Left renal cortex interstitium (tissue), 4 donors: ENCODE data around the gene RPLP1. TPM values are rescaled to one million over a fixed set of nuclear protein-coding genes. Genes with fewer than 3 reads are reported as not detected.

ENCODE experiments used
- DNase-seq, 4 donors: peaks; one replicate each; pipeline ENCODE4 v3.0.0-alpha.2; 2013; ENCODE audit warnings: low read depth in 4 of 4, low spot score in 2 of 4, missing footprints in 1 of 4
- polyA plus RNA-seq, 4 donors: library from polyadenylated mRNA; unstranded; fragments of 120-200 nt; gene quantifications; one replicate each; pipeline ENCODE4 v1.2.1, GENCODE V29; 2013; ENCODE audit not compliant: insufficient read length in 4 of 4

RPLP1 gene
- polyA plus RNA-seq, 4 donors, result 1,373 to 2,111 (median 1,632) TPM

- DNase-seq, result no peak
These were observed 15.0 kb downstream of the RPLP1 start for GRCh38 chr15:69467636-69468035.

GRCh38 chr15:69468241-69469121 lies 15.9 kb downstream of the RPLP1 start:
- no peak for DNase-seq

GRCh38 chr15:69469467-69470201 lies 17.0 kb downstream of the RPLP1 start:
- DNase-seq, result no peak

GRCh38 chr15:69472046-69472445 lies 19.4 kb downstream of the RPLP1 start:
- no peak for DNase-seq

- DNase-seq, result no peak
These were observed 19.9 kb downstream of the RPLP1 start for GRCh38 chr15:69472562-69472961.

- no peak for DNase-seq
These were observed 21.7 kb downstream of the RPLP1 start for GRCh38 chr15:69474291-69474690.

- DNase-seq, result no peak
These were observed 22.3 kb downstream of the RPLP1 start for GRCh38 chr15:69474846-69475455.

- no peak for DNase-seq
These were observed 23.2 kb downstream of the RPLP1 start for GRCh38 chr15:69475769-69476358.

- DNase-seq, result no peak
These were observed 24.3 kb downstream of the RPLP1 start for GRCh38 chr15:69476704-69477473.

GRCh38 chr15:69478259-69478781 lies 25.7 kb downstream of the RPLP1 start:
- no peak for DNase-seq

- no peak for DNase-seq
These were observed 26.5 kb downstream of the RPLP1 start for GRCh38 chr15:69479081-69479480.

GRCh38 chr15:69479971-69480370 lies 27.4 kb downstream of the RPLP1 start:
- DNase-seq, result no peak

GRCh38 chr15:69480932-69481331 lies 28.3 kb downstream of the RPLP1 start:
- DNase-seq, result no peak

GRCh38 chr15:69482686-69483256 lies 30.2 kb downstream of the RPLP1 start:
- no peak for DNase-seq

- no peak for DNase-seq
These were observed 32.2 kb downstream of the RPLP1 start for GRCh38 chr15:69484837-69485236.

- no peak for DNase-seq
These were observed 34.0 kb downstream of the RPLP1 start for GRCh38 chr15:69486481-69487110.

GRCh38 chr15:69489073-69489571 lies 36.5 kb downstream of the RPLP1 start:
- no peak for DNase-seq

GRCh38 chr15:69490356-69491037 lies 37.9 kb downstream of the RPLP1 start:
- DNase-seq, result no peak
